Measurements from ENCODE around the gene MIA2.

- no peak for TF ChIP-seq REST (IDR thresholded peaks at IDR 0.05; ENCODE audit: insufficient read depth in 1 of 2, low read depth in 2 of 2, low read length in 2 of 2)
- TF ChIP-seq SIN3A (IDR thresholded peaks at IDR 0.05; ENCODE audit: borderline replicate concordance, insufficient read depth, low read length) = no peak
- TF ChIP-seq POLR2AphosphoS5 (IDR thresholded peaks at IDR 0.05; ENCODE audit: low read depth, low read length) = no peak
These were observed 109.9 kb downstream of the MIA2 start for GRCh38 chr14:39343614-39344013.

All from PFSK-1 (cell line).